GM12878 (cell line): ENCODE results near the gene FMO3.

Source experiments
- POLR2A ChIP-seq: IDR thresholded peaks from 2 replicates; pipeline ENCODE4 v1.6.1; 2011; ENCODE audit warnings: low read depth, mild to moderate bottlenecking, low read length
- POLR2AphosphoS2 ChIP-seq: IDR thresholded peaks from 2 replicates; pipeline ENCODE4 v1.6.1; 2011; ENCODE audit warnings: low read depth, mild to moderate bottlenecking, low read length, improper control_type of control experiment, moderate library complexity

- TF ChIP-seq POLR2AphosphoS2 (no peak), POLR2A (no peak)
Observed at GRCh38 chr1:171142416-171143385, 52.0 kb downstream of the FMO3 start.
